Measurements from ENCODE around the gene CACNB4. TPM values are rescaled to one million over a fixed set of nuclear protein-coding genes. Genes with fewer than 3 reads are reported as not detected.
A peak's percentile ranks its signal among the peaks of the same experiment; 100 is the strongest.

Gene CACNB4
- total and polyA plus RNA-seq, 12 donors: 0.09 to 0.95 (median 0.38) TPM

GRCh38 chr2:151833984-151834383 lies 264.9 kb downstream of the CACNB4 start:
- H3K27me3 ChIP-seq: no peaks in the 10 kb centered on the region
- no peak overlapping the region for H3K4me3 ChIP-seq
- no peak overlapping the region for H3K27ac ChIP-seq
- H3K4me1 ChIP-seq: peaks cover 0 to 12% (median 4%) of the 10 kb centered on the region in 9 donors
- no peaks in the 10 kb centered on the region for H3K36me3 ChIP-seq
- DNase-seq (no peak), ATAC-seq (no peak)
- H3K9me3 ChIP-seq: no peaks in the 10 kb centered on the region
- intact Hi-C loops (cut with DNase I): loop anchor here in 1 of 10 donors (10.0 kb wide), 1 partner anchor 171 kb away; no protein-coding TSS in a partner anchor
- TF ChIP-seq CTCF (IDR thresholded peaks at IDR 0.05): no peak
- WGBS, 2 donors: 93 to 95% methylated on average over 3 of the region's 3 CpGs

- TF ChIP-seq CTCF (IDR thresholded peaks at IDR 0.05): no peak
- intact Hi-C loops (cut with DNase I): loop anchor here in 1 of 10 donors (10.0 kb wide), 1 partner anchor 174 kb away; no protein-coding TSS in a partner anchor
- 94 to 99% methylated on average over 2 of the region's 2 CpGs for WGBS, 2 donors
- Histone ChIP-seq H3K27ac (no peak overlapping the region), H3K9me3 (no peaks in the 10 kb centered on the region), H3K36me3 (no peaks in the 10 kb centered on the region), H3K4me3 (no peak overlapping the region), H3K27me3 (no peaks in the 10 kb centered on the region), H3K4me1 (peaks cover under 1 to 31% (median 22%) of the 10 kb centered on the region in 9 donors)
- DNase-seq (no peak), ATAC-seq (no peak)
Measured at GRCh38 chr2:151830961-151831360, 267.9 kb downstream of the CACNB4 start.

- DNase-seq: no peak
- no peaks in the 10 kb centered on the region for H3K27me3 ChIP-seq
- H3K4me3 ChIP-seq: peak overlapping the region in 9 of 10 donors; percentile 73 to 95 (median 92)
- no peak for ATAC-seq
- no peaks in the 10 kb centered on the region for H3K9me3 ChIP-seq
- no peaks in the 10 kb centered on the region for H3K36me3 ChIP-seq
- 87 to 88% methylated on average over 5 of the region's 5 CpGs for WGBS, 2 donors
- intact Hi-C loops (cut with DNase I): loop anchor here in 6 of 10 donors (5.0 to 10.0 kb wide), 5 partner anchors 93 to 176 kb away; no protein-coding TSS in a partner anchor
- H3K27ac ChIP-seq: peak overlapping the region; percentile 79 to 96 (median 90)
- peaks cover 4 to 52% (median 41%) of the 10 kb centered on the region in 9 donors for H3K4me1 ChIP-seq
- no peak for TF ChIP-seq CTCF (IDR thresholded peaks at IDR 0.05)
Measured at GRCh38 chr2:151828890-151829324, 269.9 kb downstream of the CACNB4 start.

- ATAC-seq: peak; percentile 97 to 99 (median 99)
- peak; percentile 93 to 97 for DNase-seq
- WGBS, 2 donors: 0 to 1% methylated on average over 64 of the region's 64 CpGs
- H3K27ac ChIP-seq: peak within 1 kb of the TSS; percentile 79 to 96 (median 90)
- no peaks in the 10 kb centered on the region for H3K9me3 ChIP-seq
- no peak for TF ChIP-seq CTCF (IDR thresholded peaks at IDR 0.05)
- no peaks in the 10 kb centered on the region for H3K36me3 ChIP-seq
- H3K27me3 ChIP-seq: no peaks in the 10 kb centered on the region
- peak within 1 kb of the TSS; percentile 73 to 95 (median 92) for H3K4me3 ChIP-seq
- intact Hi-C loops (cut with DNase I): loop anchor here in 6 of 10 donors (5.0 to 10.0 kb wide), 5 partner anchors 94 to 176 kb away; no protein-coding TSS in a partner anchor
- H3K4me1 ChIP-seq: peaks cover 4 to 58% (median 46%) of the 10 kb centered on the region in 9 donors
Measured at GRCh38 chr2:151828143-151828889, 270.5 kb downstream of the CACNB4 start, which contains the start of gene ARL5A. TSS of gene ARL5A (minus strand) at chr2:151828421. CDS start at chr2:151828176, 245 bp downstream.

All from heart right ventricle (tissue), 16 donors.